Fibroblast of upper back skin (primary cell): Measurements from ENCODE around the gene HADH.
A peak's percentile ranks its signal among the peaks of the same experiment; 100 is the strongest.
"Not testable (repeated sequence)": the region's sequence is repeated elsewhere in the genome, so short reads cannot be mapped to it uniquely, and the experiment has no call there.

Experiments used
- DNase-seq: peaks from one replicate; pipeline ENCODE4 v3.0.0-alpha.2; 2013

Gene HADH

GRCh38 chr4:107989537-107990386 lies at the start of gene HADH:
TSS of gene HADH (plus strand) at chr4:107989889. CDS start at chr4:107989933, 44 bp downstream.
- peak; percentile 89 for DNase-seq

DNA sequence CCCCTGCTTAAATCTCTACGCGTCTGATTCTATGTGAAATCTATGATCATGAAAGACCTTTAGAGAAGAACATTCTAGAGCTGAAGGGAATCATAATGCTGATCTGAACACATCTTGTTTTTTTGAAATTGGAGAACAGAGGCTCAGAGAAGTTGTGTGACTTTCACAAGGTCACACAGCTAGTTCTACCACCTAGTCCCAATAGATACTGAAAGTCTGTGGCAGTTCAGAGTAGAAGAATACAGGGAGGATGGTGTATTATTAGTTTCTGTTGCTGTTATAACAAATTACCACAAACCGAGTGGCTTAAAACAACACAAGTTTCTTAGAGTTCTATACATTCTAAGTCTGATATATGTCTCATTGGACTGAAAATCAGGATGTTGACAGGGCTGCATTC lies 43.9 kb upstream of the HADH start:
- no peak for DNase-seq

DNA sequence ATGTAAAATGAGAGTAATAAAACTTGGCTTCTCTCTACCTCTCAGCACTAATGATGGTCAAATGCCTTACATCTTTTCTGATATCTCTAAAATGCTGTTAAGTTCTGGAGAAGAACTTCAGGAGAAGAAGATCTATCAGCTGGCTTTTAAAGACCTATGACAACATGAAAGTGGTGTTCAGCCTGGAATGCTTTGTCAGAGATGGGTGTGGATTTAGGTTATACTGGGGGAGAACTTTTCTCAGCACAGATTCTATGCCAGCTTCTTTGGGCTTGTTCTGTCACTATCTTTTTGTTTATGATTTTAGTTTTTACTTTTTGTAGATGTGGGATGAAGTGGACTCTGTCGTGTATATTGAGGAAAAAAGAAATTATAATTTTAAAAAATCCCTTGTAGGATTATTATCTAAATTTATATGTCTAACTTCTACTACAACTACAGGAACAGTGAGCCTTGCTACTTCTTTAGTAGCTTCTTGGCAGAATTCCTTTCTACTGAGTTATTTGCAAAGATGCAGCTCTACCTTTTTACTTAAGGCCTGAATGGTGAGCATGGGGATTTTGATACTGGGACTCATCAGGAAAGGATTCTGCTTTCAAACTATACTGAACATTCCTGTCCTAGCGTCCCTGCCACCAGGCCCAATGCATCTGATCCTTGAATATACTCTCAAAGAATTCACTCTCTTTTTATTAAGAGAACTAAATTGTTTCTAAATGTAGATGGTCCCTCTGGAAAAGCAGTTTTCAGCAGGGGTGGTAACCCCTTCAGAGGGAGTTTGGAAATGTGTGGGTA lies 38.7 kb upstream of the HADH start:
- peak; percentile 22 for DNase-seq

DNA sequence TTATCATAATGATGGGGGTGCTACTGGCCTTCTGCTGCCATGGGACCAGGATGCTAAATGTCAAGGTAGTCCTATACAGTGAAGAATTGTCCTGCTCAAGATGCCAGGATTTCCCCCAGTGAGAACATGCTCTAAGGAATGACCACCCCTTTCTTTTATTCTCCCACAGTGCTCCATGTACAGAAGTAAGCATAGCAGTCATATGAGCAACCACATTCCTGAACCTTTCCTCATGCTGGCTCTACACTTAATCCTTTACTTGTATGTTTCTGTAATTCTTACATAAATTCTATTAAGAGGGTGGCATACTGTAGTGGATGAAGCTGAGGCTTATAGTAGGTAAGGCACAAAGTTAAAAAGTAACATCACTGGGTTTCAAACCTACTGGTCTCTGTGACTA lies 38.1 kb upstream of the HADH start:
- peak; percentile 86 for DNase-seq

DNA sequence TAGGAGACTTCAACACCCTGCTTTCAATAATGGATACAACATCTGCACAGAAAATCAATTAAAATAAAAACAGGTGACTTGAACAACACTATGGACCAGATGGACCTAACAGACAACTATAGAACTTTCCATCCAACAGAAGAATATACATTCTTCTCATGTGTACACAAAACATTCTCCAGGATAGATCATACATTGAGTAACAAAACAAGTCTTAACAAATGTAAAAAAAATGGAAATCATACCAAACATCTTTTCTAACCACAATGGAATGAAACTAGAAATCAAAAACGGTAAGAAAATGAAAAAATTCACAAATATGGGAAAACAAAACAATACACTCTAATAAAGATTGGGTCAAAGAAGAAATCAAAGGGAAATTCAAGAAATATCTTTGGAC lies 33.7 kb upstream of the HADH start:
- no peak for DNase-seq

DNA sequence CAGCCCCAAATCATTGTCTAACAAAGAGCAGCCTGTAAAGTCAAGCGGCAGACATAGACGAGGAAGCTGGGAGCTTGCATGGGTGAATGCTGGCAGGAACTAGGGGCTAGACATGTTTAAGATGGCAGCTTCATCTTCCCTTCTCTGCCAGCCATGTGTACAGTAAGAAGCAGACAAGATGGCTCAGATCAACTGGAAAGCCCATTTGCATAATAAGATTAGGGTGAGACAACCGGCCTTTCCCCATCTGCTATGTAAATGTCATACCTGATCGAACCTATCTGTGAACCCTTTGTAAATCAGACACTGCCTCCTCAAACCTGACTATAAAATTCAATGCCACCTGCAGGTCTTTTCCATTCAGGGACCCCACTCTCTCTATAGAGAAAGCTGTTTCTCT lies 22.8 kb upstream of the HADH start:
- no peak for DNase-seq

- not testable (repeated sequence) for DNase-seq
Observed at GRCh38 chr4:107967519-107967918, 22.2 kb upstream of the HADH start.

- not testable (repeated sequence) for DNase-seq
Observed at GRCh38 chr4:107967921-107968320, 21.8 kb upstream of the HADH start.

- DNase-seq = no peak
Observed at GRCh38 chr4:107970063-107970798, 19.5 kb upstream of the HADH start.

- no peak for DNase-seq
Observed at GRCh38 chr4:107972605-107973004, 17.1 kb upstream of the HADH start.

DNA sequence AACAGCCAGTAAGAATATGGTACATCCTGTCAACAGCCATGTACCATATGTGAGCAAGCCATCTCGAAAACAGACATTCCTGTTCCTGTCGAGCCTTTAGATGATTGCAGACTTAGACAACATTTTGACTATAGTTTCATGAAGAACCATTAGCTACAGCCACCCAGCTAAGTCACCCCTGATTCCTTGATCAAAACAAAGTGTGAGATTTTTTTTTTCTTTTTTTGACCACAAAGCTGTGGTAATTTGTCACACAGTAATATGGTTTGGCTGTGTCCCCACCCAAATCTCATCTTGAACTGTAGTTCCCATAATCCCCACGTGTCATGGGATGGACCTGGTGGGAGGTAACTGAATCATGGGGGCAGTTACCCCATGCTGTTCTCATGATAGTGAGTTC lies 15.2 kb upstream of the HADH start:
- no peak for DNase-seq

GRCh38 chr4:107977482-107977881 lies 12.2 kb upstream of the HADH start:
- no peak for DNase-seq

GRCh38 chr4:107977966-107978705 lies 11.6 kb upstream of the HADH start:
- no peak for DNase-seq

- DNase-seq = no peak
Observed at GRCh38 chr4:107978716-107979451, 10.8 kb upstream of the HADH start.

DNA sequence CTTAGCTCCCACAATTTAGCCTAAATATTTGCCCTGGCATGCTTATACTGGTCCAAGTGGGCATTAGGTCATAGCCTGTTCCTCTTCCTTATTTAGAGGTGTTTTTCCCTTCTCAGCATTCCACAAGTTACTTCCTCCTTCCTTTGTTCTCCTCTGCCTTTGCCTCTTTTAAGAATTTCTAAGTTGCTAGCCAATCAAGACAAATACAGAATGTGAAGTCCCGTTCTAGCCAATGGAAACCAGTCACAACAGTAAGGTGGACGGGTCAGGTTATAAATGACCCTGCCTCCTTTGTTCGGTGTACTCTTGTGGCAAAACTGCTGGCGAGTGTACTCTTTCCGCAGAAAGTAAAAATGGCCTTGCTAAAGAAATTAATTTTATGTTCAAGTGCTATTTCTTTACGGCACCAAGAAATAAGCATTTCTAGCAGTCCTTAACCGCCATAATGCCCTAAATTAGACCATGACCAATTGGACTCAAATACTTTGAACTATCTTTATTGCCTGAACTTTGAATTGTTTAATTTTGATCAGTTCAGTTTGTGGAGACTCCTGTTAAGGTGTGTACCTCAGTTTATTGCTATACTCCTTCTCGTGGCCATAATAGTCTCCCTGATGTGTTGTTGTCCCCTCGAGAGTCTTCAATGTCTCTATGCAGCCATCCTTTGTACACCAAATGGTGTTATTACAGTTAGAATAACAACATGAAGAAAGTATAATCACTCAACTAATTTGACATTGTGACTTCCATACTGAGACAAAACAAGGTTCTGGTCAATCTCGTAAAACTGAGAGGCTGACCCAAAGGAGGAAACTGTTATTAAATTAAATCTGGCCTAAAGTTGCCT lies 1.6 kb upstream of the HADH start:
- no peak for DNase-seq

DNA sequence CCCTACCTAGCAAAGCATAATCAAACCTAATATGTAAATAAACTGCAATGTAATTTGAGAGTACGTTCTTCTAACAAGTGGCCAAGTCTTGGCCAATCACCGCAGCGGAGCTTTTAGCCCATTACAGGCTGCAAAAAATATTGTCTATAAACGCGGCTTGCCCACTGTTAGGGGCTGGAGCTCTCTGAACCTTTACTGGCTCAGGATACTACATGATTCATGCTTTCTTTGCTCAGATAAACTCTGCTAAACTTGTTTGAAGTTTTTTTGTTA lies 990 bp upstream of the HADH start:
- no peak for DNase-seq

GRCh38 chr4:107989162-107989536 lies 540 bp upstream of the HADH start:
- no peak for DNase-seq

- peak; percentile 10 for DNase-seq
Observed at GRCh38 chr4:107991945-107992630, 2.4 kb downstream of the HADH start.

DNA sequence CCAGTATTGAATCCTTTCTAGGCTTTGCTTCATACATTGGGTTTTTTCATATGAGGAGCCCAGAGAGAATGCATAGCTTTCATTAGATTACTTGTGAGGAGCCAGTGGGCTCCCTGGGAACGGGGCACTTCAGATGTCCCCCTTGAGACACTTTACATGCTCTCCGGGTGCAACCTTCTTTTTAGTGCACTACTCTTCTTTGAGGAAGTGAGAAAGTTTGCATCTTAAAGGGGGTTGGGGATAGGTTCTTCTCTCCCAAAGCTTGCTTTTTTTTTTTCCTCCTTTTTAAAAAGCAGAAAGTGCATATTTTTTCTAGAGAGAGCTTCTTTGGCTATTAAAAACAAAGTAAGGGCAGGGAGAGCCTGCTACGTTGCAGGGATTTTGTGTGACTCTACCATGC lies 4.3 kb downstream of the HADH start:
- DNase-seq = no peak

DNA sequence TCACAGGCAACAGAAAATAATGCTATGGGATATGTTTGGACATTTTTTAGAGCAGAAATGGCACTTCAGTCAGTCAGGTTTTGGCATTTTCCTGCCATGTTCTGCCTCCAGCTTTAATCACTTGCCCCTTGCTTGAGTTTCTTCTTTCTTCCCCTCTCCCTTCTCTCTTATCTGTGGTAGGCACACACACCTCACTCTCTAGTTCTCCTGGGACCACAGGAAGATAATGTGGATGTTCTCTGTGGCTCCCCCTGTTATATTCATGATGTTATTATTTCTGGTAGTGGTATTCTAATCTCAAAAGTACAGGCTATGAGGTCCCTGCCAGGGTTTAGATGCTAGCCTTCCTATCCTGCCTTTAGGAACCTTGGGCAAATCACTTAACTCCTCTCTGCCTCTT lies 5.2 kb downstream of the HADH start:
- no peak for DNase-seq
